HepG2 (cell line): ENCODE measurements around the gene ZNF556. TPM values are rescaled to one million over a fixed set of nuclear protein-coding genes. Genes with fewer than 3 reads are reported as not detected.
A peak's percentile ranks its signal among the peaks of the same experiment; 100 is the strongest.

Source experiments
- CENPX ChIP-seq: sonication (generic); formaldehyde crosslinking; IDR thresholded peaks from 2 replicates; pipeline ENCODE4 v1.9.0; 2021; ENCODE audit warnings: mild to moderate bottlenecking, missing genetic modification reagents, moderate library complexity
- CERS6 ChIP-seq: sonication (generic); formaldehyde crosslinking; IDR thresholded peaks from 2 replicates; pipeline ENCODE4 v1.5.0; 2020; ENCODE audit warnings: missing genetic modification reagents
- DMAP1 ChIP-seq: IDR thresholded peaks from 2 replicates; pipeline ENCODE4 v1.6.1; 2016
- DRAP1 ChIP-seq: IDR thresholded peaks from 2 replicates; pipeline ENCODE4 v1.6.1; 2016; ENCODE audit warnings: missing genetic modification reagents, missing compliant biosample characterization
- ELF4 ChIP-seq: sonication (generic); formaldehyde crosslinking; IDR thresholded peaks from 2 replicates; pipeline ENCODE4 v1.5.0; 2020; ENCODE audit warnings: missing genetic modification reagents, mild to moderate bottlenecking, moderate library complexity, borderline replicate concordance
- HNRNPH1 ChIP-seq: fragments of 200-400 bp; formaldehyde crosslinking; optimal IDR thresholded peaks from 2 replicates; pipeline ENCODE3; 2017; ENCODE audit warnings: mild to moderate bottlenecking, low read depth, low read length
- KLF12 ChIP-seq: sonication (generic); formaldehyde crosslinking; IDR thresholded peaks from 2 replicates; pipeline ENCODE4 v1.4.0; 2020; ENCODE audit warnings: missing genetic modification reagents, borderline replicate concordance
- NAIF1 ChIP-seq: sonication (generic); formaldehyde crosslinking; IDR thresholded peaks from 2 replicates; pipeline ENCODE4 v1.5.0; 2020; ENCODE audit warnings: mild to moderate bottlenecking, missing genetic modification reagents, borderline replicate concordance
- NCOA2 ChIP-seq: sonication (generic); formaldehyde crosslinking; IDR thresholded peaks from 2 replicates; pipeline ENCODE4 v1.8.0; 2022; ENCODE audit warnings: inconsistent platforms
- NRL ChIP-seq: sonication (generic); formaldehyde crosslinking; IDR thresholded peaks from 2 replicates; pipeline ENCODE4 v1.5.0; 2020; ENCODE audit warnings: missing genetic modification reagents, mild to moderate bottlenecking, moderate library complexity, borderline replicate concordance
- ONECUT2 ChIP-seq: sonication (generic); formaldehyde crosslinking; IDR thresholded peaks from 2 replicates; pipeline ENCODE4 v1.4.0; 2020; ENCODE audit warnings: missing genetic modification reagents
- PLSCR1 ChIP-seq: sonication (generic); formaldehyde crosslinking; IDR thresholded peaks from 2 replicates; pipeline ENCODE4 v1.5.0; 2020; ENCODE audit warnings: missing genetic modification reagents, mild to moderate bottlenecking, borderline replicate concordance
- RORA ChIP-seq: sonication (generic); formaldehyde crosslinking; IDR thresholded peaks from 2 replicates; pipeline ENCODE4 v1.5.0; 2020; ENCODE audit warnings: mild to moderate bottlenecking, missing genetic modification reagents, moderate library complexity
- SIX4 ChIP-seq: sonication (generic); formaldehyde crosslinking; IDR thresholded peaks from 2 replicates; pipeline ENCODE4 v1.4.0; 2020; ENCODE audit warnings: missing genetic modification reagents
- SRSF1 ChIP-seq: fragments of 200-400 bp; formaldehyde crosslinking; optimal IDR thresholded peaks from 2 replicates; pipeline ENCODE3; 2017; ENCODE audit warnings: mild to moderate bottlenecking, low read depth, low read length, moderate library complexity
- SYNCRIP ChIP-seq: fragments of 200-400 bp; formaldehyde crosslinking; IDR thresholded peaks from 2 replicates; pipeline ENCODE4 v1.6.1; 2018; ENCODE audit warnings: mild to moderate bottlenecking, low read depth, low read length; ENCODE audit not compliant: insufficient read depth
- TCF12 ChIP-seq, 2 experiments: fragments of 450-650 bp in 1 of 2; sonication (generic) in 1 of 2; formaldehyde crosslinking in 1 of 2; IDR thresholded peaks; 2 replicates each; pipeline versions ENCODE4 v1.6.1 to v1.8.0; 2017 to 2022; ENCODE audit warnings: antibody characterized with exemption in 1 of 2, mild to moderate bottlenecking in 1 of 2, missing genetic modification reagents in 1 of 2, moderate library complexity in 1 of 2
- TCF7 ChIP-seq: sonication (generic); IDR thresholded peaks from 2 replicates; pipeline ENCODE4 v1.6.1; 2016; ENCODE audit warnings: antibody characterized with exemption, low read depth
- ZC3H13 ChIP-seq: sonication (generic); formaldehyde crosslinking; IDR thresholded peaks from 2 replicates; pipeline ENCODE4 v1.8.1; 2023; ENCODE audit warnings: mild to moderate bottlenecking, missing genetic modification reagents, moderate library complexity
- ZFAT ChIP-seq: sonication (generic); formaldehyde crosslinking; conservative IDR thresholded peaks from 2 replicates; pipeline ENCODE4 v1.8.1; 2023; ENCODE audit warnings: missing genetic modification reagents, inconsistent platforms
- ZNF24 ChIP-seq: fragments of 450-650 bp; IDR thresholded peaks from 2 replicates; pipeline ENCODE4 v1.6.1; 2017; ENCODE audit warnings: antibody characterized with exemption, mild to moderate bottlenecking
- ZNF326 ChIP-seq: sonication (generic); formaldehyde crosslinking; IDR thresholded peaks from 2 replicates; pipeline ENCODE4 v1.4.0; 2020; ENCODE audit warnings: missing genetic modification reagents, borderline replicate concordance
- ZNF33A ChIP-seq: sonication (generic); formaldehyde crosslinking; IDR thresholded peaks from 2 replicates; pipeline ENCODE4 v1.5.1; 2020; ENCODE audit warnings: missing genetic modification reagents, mild to moderate bottlenecking, moderate library complexity, borderline replicate concordance
- ZNF484 ChIP-seq: sonication (generic); formaldehyde crosslinking; IDR thresholded peaks from 2 replicates; pipeline ENCODE4 v1.5.1; 2020; ENCODE audit warnings: mild to moderate bottlenecking, low read depth, missing genetic modification reagents, borderline replicate concordance
- ZNF546 ChIP-seq: sonication (generic); formaldehyde crosslinking; conservative IDR thresholded peaks from 2 replicates; pipeline ENCODE4 v1.8.1; 2023; ENCODE audit warnings: mild to moderate bottlenecking, missing genetic modification reagents
- polyA plus RNA-seq, 8 experiments: library from polyadenylated mRNA; depleted of rRNA in 3 of 8; stranded (reverse) in 7 of 8; unstranded in 1 of 8; fragments of >200 nt; fragmentation: Illumina TruSeq in 4 of 8; extraction: Trizol in 4 of 8; gene quantifications; 2 replicates each; pipeline versions ENCODE4 v1.2.1 to v1.2.3, GENCODE V29; 2011 to 2016; ENCODE audit warnings: low read depth in 4 of 8, missing spikeins in 1 of 8, mixed read lengths in 1 of 8; ENCODE audit not compliant: insufficient read depth in 1 of 8
- total RNA-seq, 5 experiments: library from RNA; depleted of rRNA; stranded (reverse); fragments of >200 nt; fragmentation: Illumina TruSeq; extraction: Trizol; gene quantifications; 2 replicates each; pipeline ENCODE4 v1.2.3, GENCODE V29; 2016; ENCODE audit warnings: low read depth in 1 of 5
- TF ChIP-seq, protein P1 (sequence below): sonication (generic); formaldehyde crosslinking; IDR thresholded peaks from 2 replicates; pipeline ENCODE4 v1.5.1; 2020; ENCODE audit warnings: missing genetic modification reagents, mild to moderate bottlenecking, borderline replicate concordance

ZNF556 gene
- total and polyA plus RNA-seq, 2 of the 13 experiments (the other 11 are each of a cell fraction or from before 2014, with no cell fraction given), result 4.2 to 28.6 TPM

- TF ChIP-seq, protein P1, sequence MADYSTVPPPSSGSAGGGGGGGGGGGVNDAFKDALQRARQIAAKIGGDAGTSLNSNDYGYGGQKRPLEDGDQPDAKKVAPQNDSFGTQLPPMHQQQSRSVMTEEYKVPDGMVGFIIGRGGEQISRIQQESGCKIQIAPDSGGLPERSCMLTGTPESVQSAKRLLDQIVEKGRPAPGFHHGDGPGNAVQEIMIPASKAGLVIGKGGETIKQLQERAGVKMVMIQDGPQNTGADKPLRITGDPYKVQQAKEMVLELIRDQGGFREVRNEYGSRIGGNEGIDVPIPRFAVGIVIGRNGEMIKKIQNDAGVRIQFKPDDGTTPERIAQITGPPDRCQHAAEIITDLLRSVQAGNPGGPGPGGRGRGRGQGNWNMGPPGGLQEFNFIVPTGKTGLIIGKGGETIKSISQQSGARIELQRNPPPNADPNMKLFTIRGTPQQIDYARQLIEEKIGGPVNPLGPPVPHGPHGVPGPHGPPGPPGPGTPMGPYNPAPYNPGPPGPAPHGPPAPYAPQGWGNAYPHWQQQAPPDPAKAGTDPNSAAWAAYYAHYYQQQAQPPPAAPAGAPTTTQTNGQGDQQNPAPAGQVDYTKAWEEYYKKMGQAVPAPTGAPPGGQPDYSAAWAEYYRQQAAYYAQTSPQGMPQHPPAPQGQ (CRISPR knock-in tag), result no peak
- TF ChIP-seq HNRNPH1 (no peak), ZC3H13 (CRISPR knock-in tag) (no peak), ZNF546 (CRISPR knock-in tag) (no peak), ZNF24 (no peak), ONECUT2 (CRISPR knock-in tag) (no peak), KLF12 (CRISPR knock-in tag) (no peak), ZNF33A (no peak), NCOA2 (peak; percentile 9; the same call in 1 of the 2 replicates), CENPX (CRISPR knock-in tag) (no peak), ZFAT (CRISPR knock-in tag) (no peak), SYNCRIP (no peak), TCF12 (IDR thresholded peaks at IDR 0.05) (no peak), TCF12 (CRISPR knock-in tag; IDR thresholded peaks at IDR 0.05) (no peak), NRL (CRISPR knock-in tag) (peak; percentile 64; the same call in 1 of the 2 replicates), DMAP1 (peak; percentile 94), SRSF1 (peak; percentile 69), ZNF326 (CRISPR knock-in tag) (no peak), ZNF484 (CRISPR knock-in tag) (no peak), PLSCR1 (CRISPR knock-in tag) (no peak), RORA (CRISPR knock-in tag) (no peak), ELF4 (0 out of 2 replicates have a peak, but pooled peaks have one; percentile 39), SIX4 (CRISPR knock-in tag) (no peak), NAIF1 (CRISPR knock-in tag) (0 out of 2 replicates have a peak, but pooled peaks have one; percentile 28), TCF7 (no peak), CERS6 (no peak), DRAP1 (CRISPR knock-in tag) (peak; percentile 97)
Measured at GRCh38 chr19:2867025-2867991, at the start of gene ZNF556 (continued).
